Mesothelial cell of epicardium (in vitro differentiated cells): Measurements from ENCODE around the gene MZF1. TPM values are rescaled to one million over a fixed set of nuclear protein-coding genes. Genes with fewer than 3 reads are reported as not detected.
"Not testable (repeated sequence)": the region's sequence is repeated elsewhere in the genome, so short reads cannot be mapped to it uniquely, and the experiment has no call there.

ENCODE experiments used
- DNase-seq, 2 experiments: peaks; one replicate each; pipeline ENCODE4 v3.0.0; 2021; ENCODE audit warnings: low spot score in 2 of 2; ENCODE audit not compliant: unreplicated experiment in 2 of 2
- H3K27ac Mint-ChIP-seq: 2 replicates; pipeline ENCODE4 v1.8.0; 2021; ENCODE audit warnings: mixed read lengths
- H3K27me3 Mint-ChIP-seq: 2 replicates; pipeline ENCODE4 v1.8.0; 2021; ENCODE audit warnings: low read depth, mixed read lengths
- H3K36me3 Mint-ChIP-seq: 2 replicates; pipeline ENCODE4 v1.8.0; 2021; ENCODE audit warnings: mixed read lengths
- H3K4me1 Mint-ChIP-seq: 2 replicates; pipeline ENCODE4 v1.8.0; 2021; ENCODE audit warnings: mixed read lengths
- H3K4me3 Mint-ChIP-seq: 2 replicates; pipeline ENCODE4 v1.8.0; 2021; ENCODE audit warnings: mild to moderate bottlenecking, moderate library complexity, mixed read lengths
- H3K9me3 Mint-ChIP-seq: 2 replicates; pipeline ENCODE4 v1.8.0; 2021; ENCODE audit warnings: mixed read lengths
- total RNA-seq: library from RNA; stranded (reverse); gene quantifications from 3 replicates; pipeline ENCODE4 v1.2.1, GENCODE V29; 2021
- TF ChIP-seq, protein P1 (sequence below): fragments of 200-600 bp; sonication (generic); IDR thresholded peaks from one replicate; pipeline ENCODE4 v1.5.0; 2021; ENCODE audit warnings: antibody characterized with exemption; ENCODE audit not compliant: unreplicated experiment

MZF1 gene
- 42.6 to 43.9 TPM (median 42.8 TPM) in 3 replicates for total RNA-seq

DNA sequence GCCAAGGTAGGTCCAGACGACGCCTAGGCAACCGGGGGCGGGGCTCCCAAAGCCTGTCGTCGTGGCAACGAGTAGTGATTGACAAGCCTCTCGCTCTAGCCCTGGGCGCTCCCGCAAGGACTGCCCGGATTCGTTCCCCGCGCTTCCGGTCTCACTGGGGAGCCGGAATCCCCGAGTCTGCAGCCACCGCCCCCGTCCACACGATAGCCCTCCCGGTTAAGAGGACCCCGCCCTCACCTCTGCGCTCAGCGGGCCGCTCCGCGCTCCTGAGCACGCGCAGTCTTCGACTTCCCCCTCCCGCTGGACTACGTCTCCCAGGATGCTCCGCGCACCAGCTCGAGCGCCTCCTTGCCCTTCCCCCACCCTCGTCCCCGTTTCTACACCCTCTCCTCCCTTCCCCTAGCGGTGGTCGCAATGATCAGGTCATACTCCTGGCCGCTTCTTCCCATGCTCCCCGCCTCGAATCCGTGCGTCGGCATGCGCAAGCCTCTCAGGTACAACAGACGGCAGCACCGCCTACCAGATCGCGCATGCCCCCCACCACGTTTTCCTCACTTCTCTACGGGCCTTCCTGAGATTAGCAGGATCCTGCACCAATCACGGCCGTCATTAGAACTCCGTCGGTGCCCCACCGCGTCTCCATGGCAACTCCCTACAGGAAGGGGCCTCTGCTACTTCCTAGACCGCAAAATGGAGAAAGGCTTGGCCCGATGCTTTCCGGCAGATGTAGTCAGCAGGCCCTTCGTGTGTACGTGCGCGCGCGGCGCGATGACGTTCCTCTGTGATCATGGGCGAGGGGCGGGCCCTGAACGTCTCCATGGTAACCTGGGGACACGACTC is at the start of gene MZF1:
Gene MZF1 (minus strand): TSS at position 518 of the 840 bp plus-strand sequence. CDS start 1,946 bp downstream, outside the sequence.
- TF ChIP-seq, protein P1, sequence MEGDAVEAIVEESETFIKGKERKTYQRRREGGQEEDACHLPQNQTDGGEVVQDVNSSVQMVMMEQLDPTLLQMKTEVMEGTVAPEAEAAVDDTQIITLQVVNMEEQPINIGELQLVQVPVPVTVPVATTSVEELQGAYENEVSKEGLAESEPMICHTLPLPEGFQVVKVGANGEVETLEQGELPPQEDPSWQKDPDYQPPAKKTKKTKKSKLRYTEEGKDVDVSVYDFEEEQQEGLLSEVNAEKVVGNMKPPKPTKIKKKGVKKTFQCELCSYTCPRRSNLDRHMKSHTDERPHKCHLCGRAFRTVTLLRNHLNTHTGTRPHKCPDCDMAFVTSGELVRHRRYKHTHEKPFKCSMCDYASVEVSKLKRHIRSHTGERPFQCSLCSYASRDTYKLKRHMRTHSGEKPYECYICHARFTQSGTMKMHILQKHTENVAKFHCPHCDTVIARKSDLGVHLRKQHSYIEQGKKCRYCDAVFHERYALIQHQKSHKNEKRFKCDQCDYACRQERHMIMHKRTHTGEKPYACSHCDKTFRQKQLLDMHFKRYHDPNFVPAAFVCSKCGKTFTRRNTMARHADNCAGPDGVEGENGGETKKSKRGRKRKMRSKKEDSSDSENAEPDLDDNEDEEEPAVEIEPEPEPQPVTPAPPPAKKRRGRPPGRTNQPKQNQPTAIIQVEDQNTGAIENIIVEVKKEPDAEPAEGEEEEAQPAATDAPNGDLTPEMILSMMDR, result peak; percentile 17
- Mint-ChIP-seq H3K36me3 (peaks cover 1% of the 10 kb centered on the region), H3K27me3 (no peaks in the 10 kb centered on the region), H3K9me3 (no peaks in the 10 kb centered on the region), H3K27ac (peak within 1 kb of the TSS; percentile 98), H3K4me3 (peak within 1 kb of the TSS; percentile 98), H3K4me1 (peaks cover 22% of the 10 kb centered on the region)
- DNase-seq, result peak; percentile 97 to 98

DNA sequence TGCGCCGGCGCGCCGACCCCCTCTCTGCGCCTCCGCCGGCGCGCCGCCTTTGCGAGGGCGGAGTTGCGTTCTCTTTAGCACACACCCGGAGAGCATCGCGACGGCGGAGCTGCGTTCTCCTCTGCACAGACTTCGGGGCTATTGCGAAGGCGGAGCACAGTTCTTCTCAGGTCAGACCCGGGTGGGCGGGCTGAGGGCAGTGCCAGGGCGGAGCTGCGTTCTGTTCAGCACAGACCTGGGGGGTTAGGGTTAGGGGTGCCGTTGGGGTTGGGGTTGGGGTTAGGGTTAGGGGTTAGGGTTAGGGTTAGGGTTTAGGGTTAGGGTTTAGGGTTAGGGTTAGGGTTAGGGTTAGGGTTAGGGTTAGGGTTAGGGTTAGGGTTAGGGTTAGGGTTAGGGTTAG is 34.1 kb upstream of the MZF1 start:
- H3K4me1 Mint-ChIP-seq, DNase-seq, H3K27me3 Mint-ChIP-seq, H3K27ac Mint-ChIP-seq, H3K9me3 Mint-ChIP-seq, H3K4me3 Mint-ChIP-seq, H3K36me3 Mint-ChIP-seq: not testable (repeated sequence)

DNA sequence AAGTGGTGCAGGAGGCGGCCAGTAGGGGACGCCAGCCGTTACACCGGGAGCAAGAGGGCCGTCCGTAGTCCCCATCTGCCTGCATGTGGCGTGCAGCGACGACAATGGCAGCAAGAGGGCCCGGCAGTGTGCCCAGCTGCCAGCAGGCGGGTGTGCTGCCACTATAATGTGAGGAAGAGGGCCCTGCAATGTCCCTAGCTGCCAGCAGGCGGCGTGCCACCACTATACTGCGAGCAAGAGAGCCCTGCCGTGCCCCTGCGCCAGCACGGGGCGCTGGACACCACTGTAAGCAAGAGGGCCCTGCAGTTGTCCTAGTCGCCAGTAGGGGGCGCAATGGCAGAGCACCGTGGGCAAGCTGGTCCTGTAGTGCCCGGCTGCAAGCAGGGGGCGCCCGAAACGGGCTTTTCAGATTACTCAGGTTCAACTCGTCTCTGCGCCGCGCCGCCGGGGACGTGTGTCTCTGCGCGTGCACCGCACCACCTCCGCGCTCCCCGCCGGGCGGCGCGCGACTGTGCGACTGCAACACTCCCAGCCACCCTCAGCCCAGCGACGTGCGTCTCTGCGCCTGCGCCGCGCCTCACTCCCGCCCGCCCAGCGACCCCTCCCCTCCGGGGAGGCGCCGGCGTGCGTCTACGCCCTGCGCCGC is 33.2 kb upstream of the MZF1 start:
- H3K27ac Mint-ChIP-seq, H3K4me3 Mint-ChIP-seq, DNase-seq, H3K36me3 Mint-ChIP-seq, H3K9me3 Mint-ChIP-seq, H3K27me3 Mint-ChIP-seq, H3K4me1 Mint-ChIP-seq: not testable (repeated sequence)

DNA sequence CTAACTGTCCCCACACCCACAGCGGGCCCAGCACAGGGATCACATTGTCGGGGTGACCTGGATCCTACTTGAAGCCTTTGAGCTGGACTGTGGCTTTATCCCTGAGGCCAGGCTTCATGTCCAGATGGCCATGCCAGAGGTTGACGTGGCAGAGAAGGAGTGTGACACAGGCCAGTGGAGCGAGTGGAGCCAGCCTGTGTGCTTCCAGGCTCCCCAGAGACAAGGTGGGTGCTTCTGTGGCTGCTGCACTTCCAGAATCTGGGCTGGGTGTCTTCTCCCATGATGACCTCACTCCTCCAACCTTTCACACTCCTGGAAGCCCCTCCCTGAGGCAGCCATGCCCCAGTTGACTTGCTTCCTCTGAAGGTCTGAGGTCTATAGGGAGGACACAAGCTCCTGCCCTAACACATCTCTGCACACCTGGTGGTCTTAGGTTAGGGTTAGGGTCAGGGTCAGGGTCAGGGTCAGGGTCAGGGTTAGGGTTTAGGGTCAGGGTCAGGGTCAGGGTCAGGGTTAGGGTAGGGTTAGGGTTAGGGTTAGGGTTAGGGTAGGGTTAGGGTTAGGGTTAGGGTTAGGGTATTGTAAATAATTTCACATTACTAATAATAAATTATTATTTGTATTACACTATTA is 13.1 kb upstream of the MZF1 start:
- no peak overlapping the region for H3K27ac Mint-ChIP-seq
- DNase-seq, result no peak
- H3K27me3 Mint-ChIP-seq, result no peaks in the 10 kb centered on the region
- no peak overlapping the region for H3K4me3 Mint-ChIP-seq
- H3K36me3 Mint-ChIP-seq, result peaks cover 7% of the 10 kb centered on the region
- TF ChIP-seq, protein P1, result no peak
- H3K9me3 Mint-ChIP-seq, result no peaks in the 10 kb centered on the region
- H3K4me1 Mint-ChIP-seq, result peaks cover 4% of the 10 kb centered on the region

DNA sequence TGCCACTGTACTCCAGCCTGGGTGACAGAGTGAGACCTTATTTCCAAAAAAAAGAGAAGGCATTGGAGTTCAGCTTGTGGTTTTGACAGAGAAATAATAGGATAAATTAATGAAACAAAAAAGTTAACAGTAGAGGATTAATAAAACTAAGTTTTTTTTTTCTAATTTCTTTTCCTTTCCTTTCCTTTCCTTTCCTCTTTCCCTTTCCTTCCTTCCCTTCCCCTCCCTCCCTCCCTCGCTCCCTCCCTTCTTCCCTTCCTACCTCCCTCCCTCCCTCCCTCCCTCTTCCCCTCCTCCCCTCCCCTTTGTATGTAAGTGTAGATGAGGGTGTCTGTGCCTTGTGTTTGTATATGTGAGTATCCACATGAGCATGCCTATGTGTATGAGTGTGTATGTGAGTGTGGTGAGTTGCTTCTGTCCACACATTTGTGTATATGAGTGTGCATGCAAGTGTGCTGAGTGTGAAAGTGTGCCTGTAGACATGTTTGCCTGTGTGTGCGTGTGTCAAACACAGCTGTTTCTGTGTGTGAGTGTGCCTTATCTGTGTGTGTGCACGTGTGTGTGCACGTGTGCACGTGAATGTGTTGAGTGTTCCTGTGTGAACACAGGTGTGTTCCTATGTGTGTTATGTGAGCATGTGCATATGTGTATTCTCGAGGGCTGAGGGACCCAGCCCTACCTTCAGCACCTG is 12.5 kb upstream of the MZF1 start:
- DNase-seq, result no peak
- Mint-ChIP-seq H3K27ac (peak overlapping the region; percentile 27), H3K4me1 (peaks cover 8% of the 10 kb centered on the region)

More for the DNA sequence above, 12.5 kb upstream of the MZF1 start:
- H3K27me3 Mint-ChIP-seq, result no peaks in the 10 kb centered on the region
- no peaks in the 10 kb centered on the region for H3K9me3 Mint-ChIP-seq
- H3K4me3 Mint-ChIP-seq, result no peak overlapping the region
- H3K36me3 Mint-ChIP-seq, result peaks cover 8% of the 10 kb centered on the region
- TF ChIP-seq, protein P1, result no peak
